GM12892 (cell line): Measurements from ENCODE around the gene PRELID2.

Experiments used
- POLR2A ChIP-seq: IDR thresholded peaks from 2 replicates; pipeline ENCODE4 v1.6.1; 2011; ENCODE audit warnings: low read depth, low read length, control low read depth
- POLR2AphosphoS5 ChIP-seq: IDR thresholded peaks from 2 replicates; pipeline ENCODE4 v1.6.1; 2011; ENCODE audit warnings: low read depth, low read length, control low read depth

DNA sequence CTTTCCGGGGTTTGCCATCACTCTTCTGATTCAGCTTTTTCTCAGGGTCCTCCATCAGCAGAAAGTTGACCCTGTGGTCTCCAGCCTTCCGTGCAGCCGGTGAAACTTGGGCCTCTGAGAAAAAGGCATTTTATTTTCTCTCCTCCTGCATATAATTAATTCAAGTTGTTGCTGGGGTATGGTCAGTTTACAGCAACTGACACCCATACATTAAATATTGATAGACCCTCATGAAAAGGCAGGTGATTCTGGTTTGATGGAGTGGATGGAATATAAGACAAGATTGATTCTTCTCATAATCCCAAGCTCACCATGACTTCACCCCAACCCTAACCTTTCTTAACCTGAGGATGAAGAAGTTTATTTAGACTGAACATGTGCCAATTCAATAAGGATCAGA is 37.8 kb upstream of the PRELID2 start, which contains the start of gene GRXCR2:
- TF ChIP-seq POLR2AphosphoS5 (no peak), POLR2A (no peak)
